ENCODE data around the gene SRRM1. TPM values are rescaled to one million over a fixed set of nuclear protein-coding genes. Genes with fewer than 3 reads are reported as not detected.

The SRRM1 gene
- total RNA-seq, 1 experiment from 2014 or later: 124 TPM

- POLR2A ChIA-PET (ENCODE audit: unreplicated experiment): no interaction called here
- H3K27me3 ChIP-seq (ENCODE audit: insufficient read depth, low read depth): no peaks in the 10 kb centered on the region
- BruUV-seq (replicated peaks): no TSS peak
- no peak overlapping the region for H3K4me3 ChIP-seq
- CTCF ChIA-PET: no interaction called here
- 0 out of 2 replicates have a peak, but pooled peaks cover 6% of the 10 kb centered on the region for H3K4me1 ChIP-seq (replicated peaks; ENCODE audit: insufficient read depth)
- TF ChIP-seq CTCF (conservative IDR thresholded peaks at IDR 0.05) (no peak), EZH2 (IDR thresholded peaks at IDR 0.05; ENCODE audit: low read depth) (no peak)
- no peaks in the 10 kb centered on the region for H3K79me2 ChIP-seq (ENCODE audit: low read depth)
- no peaks in the 10 kb centered on the region for H3K9me3 ChIP-seq (ENCODE audit: insufficient read depth, low read depth)
- no peaks in the 10 kb centered on the region for H3K36me3 ChIP-seq (ENCODE audit: low read depth)
- no peak overlapping the region for H3K27ac ChIP-seq
- H3F3A ChIP-seq (ENCODE audit: insufficient read depth, low read depth): no peaks in the 10 kb centered on the region
- no peak overlapping the region for H3K4me2 ChIP-seq
- DNase-seq: no peak
- H4K20me1 ChIP-seq (ENCODE audit: insufficient read depth): no peaks in the 10 kb centered on the region
- H3K9me2 ChIP-seq (ENCODE audit: insufficient read depth): no peaks in the 10 kb centered on the region
- H2AFZ ChIP-seq: no peak overlapping the region
- intact Hi-C loops (cut with micrococcal nuclease; ENCODE audit: unreplicated experiment): no loop called here
Observed at GRCh38 chr1:24596401-24596880, 46.7 kb upstream of the SRRM1 start.

- Histone ChIP-seq H3F3A (ENCODE audit: insufficient read depth, low read depth) (no peaks in the 10 kb centered on the region), H3K4me3 (no peak overlapping the region), H3K4me1 (replicated peaks; ENCODE audit: insufficient read depth) (0 out of 2 replicates have a peak, but pooled peaks cover 4% of the 10 kb centered on the region), H3K36me3 (ENCODE audit: low read depth) (no peaks in the 10 kb centered on the region), H3K9me3 (ENCODE audit: insufficient read depth, low read depth) (no peaks in the 10 kb centered on the region), H3K27ac (no peak overlapping the region), H4K20me1 (ENCODE audit: insufficient read depth) (no peaks in the 10 kb centered on the region), H3K79me2 (ENCODE audit: low read depth) (no peaks in the 10 kb centered on the region), H3K4me2 (no peak overlapping the region), H3K27me3 (ENCODE audit: insufficient read depth, low read depth) (no peaks in the 10 kb centered on the region), H2AFZ (no peak overlapping the region), H3K9me2 (ENCODE audit: insufficient read depth) (no peaks in the 10 kb centered on the region)
- BruUV-seq (replicated peaks): no TSS peak
- TF ChIP-seq CTCF (conservative IDR thresholded peaks at IDR 0.05) (no peak), EZH2 (IDR thresholded peaks at IDR 0.05; ENCODE audit: low read depth) (no peak)
- no peak for DNase-seq
- ChIA-PET CTCF (interaction anchor here (0.6 kb wide), 1 partner anchor 12 kb away, joined by 3 read pairs; no protein-coding TSS in a partner anchor), POLR2A (ENCODE audit: unreplicated experiment) (no interaction called here)
- intact Hi-C loops (cut with micrococcal nuclease; ENCODE audit: unreplicated experiment): no loop called here
Observed at GRCh38 chr1:24599265-24599664, 43.8 kb upstream of the SRRM1 start.

GRCh38 chr1:24600551-24600950, 42.6 kb upstream of the SRRM1 start:
- no peaks in the 10 kb centered on the region for H3K36me3 ChIP-seq (ENCODE audit: low read depth)
- BruUV-seq (replicated peaks): no TSS peak
- no peaks in the 10 kb centered on the region for H3F3A ChIP-seq (ENCODE audit: insufficient read depth, low read depth)
- H3K9me3 ChIP-seq (ENCODE audit: insufficient read depth, low read depth): no peaks in the 10 kb centered on the region
- TF ChIP-seq EZH2 (IDR thresholded peaks at IDR 0.05; ENCODE audit: low read depth): no peak
- TF ChIP-seq CTCF (conservative IDR thresholded peaks at IDR 0.05): no peak
- H3K4me2 ChIP-seq: no peak overlapping the region
- H4K20me1 ChIP-seq (ENCODE audit: insufficient read depth): no peaks in the 10 kb centered on the region
- POLR2A ChIA-PET (ENCODE audit: unreplicated experiment): no interaction called here
- intact Hi-C loops (cut with micrococcal nuclease; ENCODE audit: unreplicated experiment): no loop called here
- no peak overlapping the region for H3K4me3 ChIP-seq
- no peaks in the 10 kb centered on the region for H3K27me3 ChIP-seq (ENCODE audit: insufficient read depth, low read depth)
- no peaks in the 10 kb centered on the region for H3K4me1 ChIP-seq (replicated peaks; ENCODE audit: insufficient read depth)
- no peaks in the 10 kb centered on the region for H3K79me2 ChIP-seq (ENCODE audit: low read depth)
- no peak overlapping the region for H3K27ac ChIP-seq
- H3K9me2 ChIP-seq (ENCODE audit: insufficient read depth): no peaks in the 10 kb centered on the region
- CTCF ChIA-PET: no interaction called here
- no peak overlapping the region for H2AFZ ChIP-seq
- DNase-seq: no peak
